D721Med (cell line): ENCODE measurements around the gene CNOT10.

ENCODE experiments used
- DNase-seq: peaks from one replicate; pipeline ENCODE4 v3.0.0; 2011; ENCODE audit warnings: low spot score; ENCODE audit not compliant: insufficient read length
- FAIRE-seq: peaks from 2 replicates; lab custom pipeline; 2011; peaks lifted over from hg19 to GRCh38; lab: Jason Lieb, UNC
- TF ChIP-seq, protein P1 (sequence below): IDR thresholded peaks from 2 replicates; pipeline ENCODE4 v1.5.1; 2012; ENCODE audit warnings: mild to moderate bottlenecking, control low read depth; ENCODE audit not compliant: insufficient read depth; ENCODE audit errors: missing control alignments

CNOT10 gene

DNA sequence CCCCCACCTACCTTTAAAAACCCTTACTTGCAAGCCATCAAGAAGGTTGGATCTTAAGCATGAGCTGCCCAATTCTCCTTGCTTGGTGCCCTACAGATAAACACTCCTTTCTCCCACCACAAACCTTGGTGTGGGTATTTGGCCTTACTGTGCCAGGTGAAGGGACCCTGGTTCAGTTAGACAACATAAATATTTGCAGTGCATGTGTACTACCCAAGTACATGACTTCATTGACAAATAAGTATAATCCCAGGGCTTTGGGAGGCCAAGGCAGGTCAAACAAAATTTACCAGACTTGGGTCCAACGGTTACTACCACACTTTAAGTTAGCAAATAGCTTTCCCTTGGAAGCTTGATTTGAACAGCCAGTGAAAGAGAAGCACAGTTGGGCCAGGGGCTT, 9.3 kb upstream of the CNOT10 start:
- TF ChIP-seq, protein P1, sequence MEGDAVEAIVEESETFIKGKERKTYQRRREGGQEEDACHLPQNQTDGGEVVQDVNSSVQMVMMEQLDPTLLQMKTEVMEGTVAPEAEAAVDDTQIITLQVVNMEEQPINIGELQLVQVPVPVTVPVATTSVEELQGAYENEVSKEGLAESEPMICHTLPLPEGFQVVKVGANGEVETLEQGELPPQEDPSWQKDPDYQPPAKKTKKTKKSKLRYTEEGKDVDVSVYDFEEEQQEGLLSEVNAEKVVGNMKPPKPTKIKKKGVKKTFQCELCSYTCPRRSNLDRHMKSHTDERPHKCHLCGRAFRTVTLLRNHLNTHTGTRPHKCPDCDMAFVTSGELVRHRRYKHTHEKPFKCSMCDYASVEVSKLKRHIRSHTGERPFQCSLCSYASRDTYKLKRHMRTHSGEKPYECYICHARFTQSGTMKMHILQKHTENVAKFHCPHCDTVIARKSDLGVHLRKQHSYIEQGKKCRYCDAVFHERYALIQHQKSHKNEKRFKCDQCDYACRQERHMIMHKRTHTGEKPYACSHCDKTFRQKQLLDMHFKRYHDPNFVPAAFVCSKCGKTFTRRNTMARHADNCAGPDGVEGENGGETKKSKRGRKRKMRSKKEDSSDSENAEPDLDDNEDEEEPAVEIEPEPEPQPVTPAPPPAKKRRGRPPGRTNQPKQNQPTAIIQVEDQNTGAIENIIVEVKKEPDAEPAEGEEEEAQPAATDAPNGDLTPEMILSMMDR = no peak
- FAIRE-seq (no peak), DNase-seq (no peak)

DNA sequence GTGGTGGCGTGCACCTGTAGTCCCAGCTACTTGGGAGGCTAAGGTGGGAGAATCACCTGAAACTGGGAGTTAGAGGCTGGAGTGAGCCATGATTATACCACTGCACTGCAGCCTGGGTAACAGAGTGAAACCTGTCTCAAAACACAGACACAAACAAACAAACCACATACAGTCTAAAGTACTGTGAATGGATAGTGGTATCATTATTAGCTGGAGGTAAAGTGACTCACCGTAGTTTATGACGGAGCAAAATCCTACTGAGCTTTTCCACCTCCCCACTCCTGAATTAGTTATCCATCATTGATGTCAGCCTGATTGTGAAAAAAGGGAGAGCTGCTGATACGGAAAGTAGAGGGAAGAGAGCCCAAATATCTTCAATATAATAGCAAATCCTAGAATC, 3.2 kb upstream of the CNOT10 start:
- DNase-seq (no peak), FAIRE-seq (no peak)
- TF ChIP-seq, protein P1 = no peak

GRCh38 chr3:32684029-32684799, 774 bp upstream of the CNOT10 start:
- FAIRE-seq (no peak), DNase-seq (no peak)
- TF ChIP-seq, protein P1 = no peak

DNA sequence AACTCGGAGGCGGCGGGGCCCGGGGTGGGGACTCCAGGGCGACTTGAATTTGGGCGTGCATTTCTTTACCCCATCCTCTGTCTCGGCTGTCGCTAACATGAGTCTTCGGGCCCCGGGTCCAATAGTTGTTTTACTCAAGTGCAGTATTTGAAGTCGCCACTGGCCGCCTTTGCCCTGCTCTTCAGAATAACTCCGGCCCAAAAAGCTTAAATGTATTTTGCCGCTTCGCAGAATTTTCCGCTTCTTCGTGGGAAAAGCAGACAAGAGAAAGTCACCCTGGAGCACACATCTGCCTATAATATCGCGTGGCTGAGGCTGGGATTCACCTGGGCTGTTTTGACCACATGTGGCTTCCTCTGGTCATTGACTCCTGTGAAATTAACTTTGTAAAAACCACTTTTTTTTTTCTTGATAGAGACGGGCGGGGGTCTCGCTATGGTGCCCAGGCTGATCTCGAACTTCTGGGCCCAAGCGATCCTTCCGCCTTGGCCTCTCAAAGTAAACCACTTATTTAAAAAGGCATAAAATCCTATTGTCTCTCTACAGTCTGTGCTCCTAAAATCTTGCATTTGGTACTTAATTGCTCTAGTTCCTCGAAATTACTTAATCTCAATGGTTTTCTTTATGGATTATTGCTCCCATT, 676 bp downstream of the CNOT10 start:
- TF ChIP-seq, protein P1 = no peak
- FAIRE-seq (no peak), DNase-seq (no peak)

- TF ChIP-seq, protein P1 = no peak
- DNase-seq (no peak), FAIRE-seq (no peak)
Measured at GRCh38 chr3:32686713-32687112, 1.7 kb downstream of the CNOT10 start.

DNA sequence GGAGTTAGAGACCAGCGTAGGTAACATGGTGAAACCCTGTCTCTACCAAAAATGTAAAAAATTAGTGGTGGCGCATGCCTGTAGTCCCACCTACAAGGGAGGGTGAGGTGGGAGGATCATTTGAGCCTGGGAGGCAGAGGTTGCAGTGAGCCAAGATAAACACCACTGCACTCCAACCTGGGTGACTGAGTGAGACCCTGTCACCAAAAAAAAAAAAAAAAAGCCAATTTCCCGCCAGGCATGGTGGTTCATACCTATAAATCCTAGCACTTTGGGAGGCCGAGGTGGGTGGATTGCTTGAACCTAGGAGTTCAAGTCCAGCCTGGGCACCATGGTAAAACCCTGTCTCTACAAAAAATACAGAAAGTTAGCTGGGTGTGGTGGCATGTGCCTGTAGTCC, 6.9 kb downstream of the CNOT10 start:
- TF ChIP-seq, protein P1 = no peak
- no peak for FAIRE-seq
- no peak for DNase-seq

- DNase-seq (no peak), FAIRE-seq (no peak)
- TF ChIP-seq, protein P1 = no peak
Measured at GRCh38 chr3:32696523-32696922, 11.5 kb downstream of the CNOT10 start.
